ENCODE measurements around the gene CEP76. TPM values are rescaled to one million over a fixed set of nuclear protein-coding genes. Genes with fewer than 3 reads are reported as not detected.

The CEP76 gene
- total RNA-seq, 2 experiments from 2014 or later: 8.0 to 8.7 TPM

DNA sequence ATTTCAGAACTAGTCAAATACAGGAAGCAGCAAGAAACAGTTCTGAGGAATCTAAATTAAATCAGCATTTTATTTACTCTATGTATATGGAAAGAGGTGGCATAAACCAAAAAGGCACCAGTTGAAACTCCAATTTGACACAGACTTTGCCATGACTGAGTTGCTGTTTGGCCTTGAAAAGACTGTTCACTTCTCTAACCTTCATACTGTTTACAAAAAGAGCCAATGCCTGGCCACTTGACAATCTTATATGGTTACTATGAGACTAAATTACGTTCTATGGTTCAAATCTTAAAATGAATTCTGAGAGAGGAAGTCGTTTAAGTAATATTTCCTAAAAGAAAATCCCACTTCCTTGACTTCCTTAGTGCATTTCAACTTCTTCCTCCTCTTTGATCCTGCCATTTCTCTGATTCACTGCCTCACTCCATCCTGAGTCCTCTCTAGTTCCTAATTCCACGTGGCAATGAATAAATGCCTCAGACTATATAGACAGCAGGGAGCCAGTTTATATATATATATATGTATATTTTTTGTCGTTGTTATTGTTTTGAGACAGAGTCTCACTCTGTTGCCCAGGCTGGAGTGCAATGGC is 13.2 kb downstream of the CEP76 start:
- no peaks in the 10 kb centered on the region for H3K27me3 Mint-ChIP-seq
- no peaks in the 10 kb centered on the region for H3K4me1 Mint-ChIP-seq (ENCODE audit: low read depth)
- Histone ChIP-seq H3K4me3 (ENCODE audit: low read length) (no peak overlapping the region), H3K36me3 (ENCODE audit: insufficient read depth, low read length) (peaks cover 5% of the 10 kb centered on the region), H3K4me1 (ENCODE audit: insufficient read depth, low read length) (no peaks in the 10 kb centered on the region), H3K27me3 (ENCODE audit: control insufficient read depth in 1 of 2, insufficient read depth in 2 of 2, low read length in 2 of 2) (no peaks in the 10 kb centered on the region), H3K9me3 (ENCODE audit: control insufficient read depth in 1 of 2, insufficient read depth in 1 of 2, low read length in 2 of 2) (no peaks in the 10 kb centered on the region), H3K27ac (ENCODE audit: low read depth in 1 of 2, low read length in 2 of 2) (no peak overlapping the region)
- no peak overlapping the region for H3K4me3 Mint-ChIP-seq
- H3K27ac Mint-ChIP-seq: no peak overlapping the region
- intact Hi-C loops (cut with DNase I, micrococcal nuclease): no loop called here
- POLR2A ChIA-PET: no interaction called here
- CTCF ChIA-PET: no interaction called here
- H3K36me3 Mint-ChIP-seq (ENCODE audit: low read depth): peaks cover 34% of the 10 kb centered on the region
- ATAC-seq (ENCODE audit: poor library complexity) (no peak), DNase-seq (no peak)
- H3K9me3 Mint-ChIP-seq: no peaks in the 10 kb centered on the region
- TF ChIP-seq, protein P1, sequence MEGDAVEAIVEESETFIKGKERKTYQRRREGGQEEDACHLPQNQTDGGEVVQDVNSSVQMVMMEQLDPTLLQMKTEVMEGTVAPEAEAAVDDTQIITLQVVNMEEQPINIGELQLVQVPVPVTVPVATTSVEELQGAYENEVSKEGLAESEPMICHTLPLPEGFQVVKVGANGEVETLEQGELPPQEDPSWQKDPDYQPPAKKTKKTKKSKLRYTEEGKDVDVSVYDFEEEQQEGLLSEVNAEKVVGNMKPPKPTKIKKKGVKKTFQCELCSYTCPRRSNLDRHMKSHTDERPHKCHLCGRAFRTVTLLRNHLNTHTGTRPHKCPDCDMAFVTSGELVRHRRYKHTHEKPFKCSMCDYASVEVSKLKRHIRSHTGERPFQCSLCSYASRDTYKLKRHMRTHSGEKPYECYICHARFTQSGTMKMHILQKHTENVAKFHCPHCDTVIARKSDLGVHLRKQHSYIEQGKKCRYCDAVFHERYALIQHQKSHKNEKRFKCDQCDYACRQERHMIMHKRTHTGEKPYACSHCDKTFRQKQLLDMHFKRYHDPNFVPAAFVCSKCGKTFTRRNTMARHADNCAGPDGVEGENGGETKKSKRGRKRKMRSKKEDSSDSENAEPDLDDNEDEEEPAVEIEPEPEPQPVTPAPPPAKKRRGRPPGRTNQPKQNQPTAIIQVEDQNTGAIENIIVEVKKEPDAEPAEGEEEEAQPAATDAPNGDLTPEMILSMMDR (IDR thresholded peaks at IDR 0.05): no peak

DNA sequence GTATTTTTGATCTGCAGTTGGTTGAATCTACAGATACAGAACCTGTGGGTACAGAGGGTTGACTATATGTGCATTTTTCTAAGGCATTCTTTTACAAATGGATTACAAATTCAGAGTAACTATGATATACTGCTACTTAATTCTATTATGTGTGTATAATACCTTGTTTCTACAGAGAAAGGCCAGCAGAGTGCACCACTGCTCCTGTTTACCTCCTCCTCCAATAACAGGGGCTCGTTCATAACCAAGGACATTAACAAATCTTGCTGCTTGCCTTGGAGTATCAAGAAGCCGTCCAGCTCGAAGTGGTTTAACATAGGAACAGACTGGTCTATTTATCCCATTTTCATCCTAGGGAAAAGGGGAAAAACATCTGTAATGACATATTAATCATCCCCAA is 16.4 kb downstream of the CEP76 start:
- H3K4me1 Mint-ChIP-seq (ENCODE audit: low read depth): no peaks in the 10 kb centered on the region
- H3K4me3 Mint-ChIP-seq: no peak overlapping the region
- H3K36me3 ChIP-seq (ENCODE audit: insufficient read depth, low read length): peaks cover 10% of the 10 kb centered on the region
- intact Hi-C loops (cut with DNase I, micrococcal nuclease): no loop called here
- ChIA-PET CTCF (no interaction called here), POLR2A (no interaction called here)
- no peak overlapping the region for H3K4me3 ChIP-seq (ENCODE audit: low read length)
- peak in 1 of 14 experiments; percentile 7 for DNase-seq
- no peaks in the 10 kb centered on the region for H3K27me3 ChIP-seq (ENCODE audit: control insufficient read depth in 1 of 2, insufficient read depth in 2 of 2, low read length in 2 of 2)
- H3K9me3 ChIP-seq (ENCODE audit: control insufficient read depth in 1 of 2, insufficient read depth in 1 of 2, low read length in 2 of 2): no peaks in the 10 kb centered on the region
- no peak for ATAC-seq (ENCODE audit: poor library complexity)
- TF ChIP-seq, protein P1 (IDR thresholded peaks at IDR 0.05): no peak
- H3K27me3 Mint-ChIP-seq: no peaks in the 10 kb centered on the region
- no peak overlapping the region for H3K27ac ChIP-seq (ENCODE audit: low read depth in 1 of 2, low read length in 2 of 2)
- H3K27ac Mint-ChIP-seq: no peak overlapping the region
- peaks cover 21% of the 10 kb centered on the region for H3K36me3 Mint-ChIP-seq (ENCODE audit: low read depth)
- H3K9me3 Mint-ChIP-seq: no peaks in the 10 kb centered on the region
- H3K4me1 ChIP-seq (ENCODE audit: insufficient read depth, low read length): no peaks in the 10 kb centered on the region

DNA sequence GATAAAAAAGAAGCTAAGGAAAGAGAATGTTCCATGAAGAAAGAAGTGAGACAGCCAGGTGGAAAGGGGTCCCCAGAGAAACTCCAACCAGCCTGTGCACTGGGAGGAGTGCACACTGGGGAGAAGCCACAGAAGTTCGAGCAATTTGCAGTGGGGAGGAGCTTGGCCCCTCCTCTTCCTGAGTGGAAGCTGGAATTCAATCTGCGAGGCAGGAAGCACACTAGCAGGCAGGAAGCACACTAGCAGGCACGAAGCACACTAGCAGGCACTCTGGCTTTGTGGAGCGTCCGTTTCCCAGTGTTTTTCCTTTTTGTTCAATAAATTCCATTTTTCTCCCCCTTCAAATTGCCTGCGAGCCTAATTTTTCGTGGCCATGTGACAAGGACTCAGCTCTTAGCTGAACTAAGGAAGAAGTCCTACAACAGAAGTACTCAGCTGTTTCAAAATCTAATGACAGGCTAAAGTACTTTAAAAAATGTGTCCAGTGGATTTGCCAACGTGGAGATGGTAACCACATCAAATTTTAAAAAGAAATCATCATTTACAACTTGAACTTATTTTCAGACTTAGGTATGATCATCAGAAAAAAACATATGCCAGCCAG is 23.2 kb downstream of the CEP76 start:
- POLR2A ChIA-PET: interaction anchor here (1.1 kb wide), 1 partner anchor 183 kb away, joined by 3 read pairs; no protein-coding TSS in a partner anchor

More for the DNA sequence above, 23.2 kb downstream of the CEP76 start:
- H3K36me3 Mint-ChIP-seq (ENCODE audit: low read depth): peaks cover 52% of the 10 kb centered on the region
- peaks cover 10% of the 10 kb centered on the region for H3K4me1 Mint-ChIP-seq (ENCODE audit: low read depth)
- Histone ChIP-seq H3K27me3 (ENCODE audit: control insufficient read depth in 1 of 2, insufficient read depth in 2 of 2, low read length in 2 of 2) (no peaks in the 10 kb centered on the region), H3K4me3 (ENCODE audit: low read length) (no peak overlapping the region), H3K9me3 (ENCODE audit: control insufficient read depth in 1 of 2, insufficient read depth in 1 of 2, low read length in 2 of 2) (no peaks in the 10 kb centered on the region), H3K36me3 (ENCODE audit: insufficient read depth, low read length) (peaks cover 31% of the 10 kb centered on the region), H3K4me1 (ENCODE audit: insufficient read depth, low read length) (peaks cover 5% of the 10 kb centered on the region), H3K27ac (ENCODE audit: low read depth in 1 of 2, low read length in 2 of 2) (no peak overlapping the region)
- intact Hi-C loops (cut with DNase I, micrococcal nuclease): no loop called here
- ATAC-seq (ENCODE audit: poor library complexity) (no peak), DNase-seq (peak in 2 of 14 experiments; percentile 6 to 8)
- no peaks in the 10 kb centered on the region for H3K27me3 Mint-ChIP-seq
- H3K4me3 Mint-ChIP-seq: no peak overlapping the region
- TF ChIP-seq, protein P1 (IDR thresholded peaks at IDR 0.05): no peak
- CTCF ChIA-PET: no interaction called here
- no peaks in the 10 kb centered on the region for H3K9me3 Mint-ChIP-seq
- peak overlapping the region; percentile 57 for H3K27ac Mint-ChIP-seq

Data from CD4-positive, alpha-beta T cell (primary cell).